ENCODE data around the gene RERE. TPM values are rescaled to one million over a fixed set of nuclear protein-coding genes. Genes with fewer than 3 reads are reported as not detected.

RERE gene
- total RNA-seq, 2 donors from 2014 or later: 144 to 174 TPM

GRCh38 chr1:8465692-8466091 is 351.7 kb downstream of the RERE start:
- no peak overlapping the region for H3K27ac ChIP-seq
- no peak for TF ChIP-seq CTCF (IDR thresholded peaks at IDR 0.05)
- H3K9me3 ChIP-seq: no peaks in the 10 kb centered on the region
- H3K36me3 ChIP-seq: no peaks in the 10 kb centered on the region
- no peak for ATAC-seq (ENCODE audit: insufficient number of reproducible peaks, low FRiP score, low read depth)
- peaks cover 17 to 36% of the 10 kb centered on the region in 2 donors for H3K4me1 ChIP-seq (ENCODE audit: control insufficient read depth in 1 of 2, low read depth in 2 of 2)
- H3K4me3 ChIP-seq: no peak overlapping the region
- H3K27me3 ChIP-seq (replicated peaks; ENCODE audit: insufficient read depth): no peaks in the 10 kb centered on the region
- no peak for DNase-seq (ENCODE audit: low spot score)

GRCh38 chr1:8465013-8465412 is 352.4 kb downstream of the RERE start:
- Histone ChIP-seq H3K27me3 (replicated peaks; ENCODE audit: insufficient read depth) (no peaks in the 10 kb centered on the region), H3K4me1 (ENCODE audit: control insufficient read depth in 1 of 2, low read depth in 2 of 2) (peaks cover 17 to 36% of the 10 kb centered on the region in 2 donors), H3K27ac (no peak overlapping the region), H3K36me3 (no peaks in the 10 kb centered on the region), H3K9me3 (no peaks in the 10 kb centered on the region), H3K4me3 (no peak overlapping the region)
- DNase-seq (ENCODE audit: low spot score) (no peak), ATAC-seq (ENCODE audit: insufficient number of reproducible peaks, low FRiP score, low read depth) (no peak)
- no peak for TF ChIP-seq CTCF (IDR thresholded peaks at IDR 0.05)

GRCh38 chr1:8464377-8464776 is 353.1 kb downstream of the RERE start:
- Histone ChIP-seq H3K27ac (peak overlapping the region; percentile 54 to 80), H3K36me3 (no peaks in the 10 kb centered on the region), H3K4me1 (ENCODE audit: control insufficient read depth in 1 of 2, low read depth in 2 of 2) (peaks cover 17 to 36% of the 10 kb centered on the region in 2 donors), H3K27me3 (replicated peaks; ENCODE audit: insufficient read depth) (no peaks in the 10 kb centered on the region), H3K4me3 (no peak overlapping the region), H3K9me3 (no peaks in the 10 kb centered on the region)
- DNase-seq (ENCODE audit: low spot score) (no peak), ATAC-seq (ENCODE audit: insufficient number of reproducible peaks, low FRiP score, low read depth) (no peak)
- no peak for TF ChIP-seq CTCF (IDR thresholded peaks at IDR 0.05)

GRCh38 chr1:8463144-8463927 is 354.1 kb downstream of the RERE start:
- Histone ChIP-seq H3K4me3 (peak overlapping the region; percentile 57), H3K27me3 (replicated peaks; ENCODE audit: insufficient read depth) (no peaks in the 10 kb centered on the region), H3K36me3 (no peaks in the 10 kb centered on the region), H3K9me3 (no peaks in the 10 kb centered on the region), H3K27ac (peak overlapping the region; percentile 54 to 80), H3K4me1 (ENCODE audit: control insufficient read depth in 1 of 2, low read depth in 2 of 2) (peaks cover 17 to 36% of the 10 kb centered on the region in 2 donors)
- TF ChIP-seq CTCF (IDR thresholded peaks at IDR 0.05): no peak
- ATAC-seq (ENCODE audit: insufficient number of reproducible peaks, low FRiP score, low read depth) (no peak), DNase-seq (ENCODE audit: low spot score) (no peak)

GRCh38 chr1:8462371-8462892 is 355.0 kb downstream of the RERE start:
- H3K27ac ChIP-seq: peak overlapping the region; percentile 33 to 80
- ATAC-seq (ENCODE audit: insufficient number of reproducible peaks, low FRiP score, low read depth): no peak

More at GRCh38 chr1:8462371-8462892, 355.0 kb downstream of the RERE start:
- peaks cover 18 to 36% of the 10 kb centered on the region in 2 donors for H3K4me1 ChIP-seq (ENCODE audit: control insufficient read depth in 1 of 2, low read depth in 2 of 2)
- no peak for TF ChIP-seq CTCF (IDR thresholded peaks at IDR 0.05)
- no peaks in the 10 kb centered on the region for H3K27me3 ChIP-seq (replicated peaks; ENCODE audit: insufficient read depth)
- no peak for DNase-seq (ENCODE audit: low spot score)
- no peaks in the 10 kb centered on the region for H3K9me3 ChIP-seq
- no peak overlapping the region for H3K4me3 ChIP-seq
- no peaks in the 10 kb centered on the region for H3K36me3 ChIP-seq
